ENCODE data around the gene GTF3C6. TPM values are rescaled to one million over a fixed set of nuclear protein-coding genes. Genes with fewer than 3 reads are reported as not detected.
A peak's percentile ranks its signal among the peaks of the same experiment; 100 is the strongest.
"Not testable (repeated sequence)": the region's sequence is repeated elsewhere in the genome, so short reads cannot be mapped to it uniquely, and the experiment has no call there.

The GTF3C6 gene
- total and polyA plus RNA-seq, 2 of the 13 experiments (the other 11 are each of a cell fraction or from before 2014, with no cell fraction given): 21.6 to 160 TPM

- H4K20me1 ChIP-seq (ENCODE audit: insufficient read depth, low read length); BruUV-seq (replicated peaks); DNase-seq (ENCODE audit: low spot score); H3K4me3 ChIP-seq (replicated peaks in 1 of 3; ENCODE audit: insufficient read depth in 1 of 3, low read depth in 2 of 3, low read length in 3 of 3); H3K4me1 ChIP-seq (ENCODE audit: insufficient read depth, low read length); H3K4me2 ChIP-seq (ENCODE audit: low read depth, low read length); H3K9me3 ChIP-seq (ENCODE audit: low read length); H3K27ac ChIP-seq (ENCODE audit: extremely low read length, insufficient read depth, low read length); ATAC-seq; CTCF ChIA-PET (ENCODE audit: low intra/inter-chr PET ratio, low total read pairs); H3K79me2 ChIP-seq (ENCODE audit: insufficient read depth, low read length); intact Hi-C loops (cut with micrococcal nuclease; ENCODE audit: unreplicated experiment); H2AFZ ChIP-seq (ENCODE audit: low read length); FAIRE-seq; H3K27me3 ChIP-seq (ENCODE audit: control insufficient read depth in 1 of 2, insufficient read depth in 2 of 2, low read length in 2 of 2); in situ Hi-C loops (cut with HindIII; ENCODE audit: extremely low pct_ligation_motif_present, low pct_unique_long_range_greater_than_20kb); H3K9ac ChIP-seq (ENCODE audit: insufficient read depth, low read depth, low read length): not testable (repeated sequence)
- 93% methylated on average over 2 of the region's 2 CpGs for WGBS (ENCODE audit: low lambda C conversion rate)
- POLR2A ChIA-PET: interaction anchor here (1.8 to 2.0 kb wide), 2 partner anchors 9 to 10 kb away, joined by 6 to 8 read pairs; partner anchors contain the start of gene GTF3C6
- TF ChIP-seq FOXA3 (CRISPR knock-in tag; IDR thresholded peaks at IDR 0.05) (peak; percentile 19; the same call in 1 of the 2 replicates), ELF3 (CRISPR knock-in tag; IDR thresholded peaks at IDR 0.05) (0 out of 2 replicates have a peak, but pooled peaks have one; percentile 51)
- peaks cover 6 to 15% of the 10 kb centered on the region in 2 experiments for H3K36me3 ChIP-seq (replicated peaks in 1 of 2; ENCODE audit: control insufficient read depth in 1 of 2, insufficient read depth in 2 of 2, low read length in 2 of 2)
Observed at GRCh38 chr6:110968661-110969060, 10.2 kb downstream of the GTF3C6 start.

DNA sequence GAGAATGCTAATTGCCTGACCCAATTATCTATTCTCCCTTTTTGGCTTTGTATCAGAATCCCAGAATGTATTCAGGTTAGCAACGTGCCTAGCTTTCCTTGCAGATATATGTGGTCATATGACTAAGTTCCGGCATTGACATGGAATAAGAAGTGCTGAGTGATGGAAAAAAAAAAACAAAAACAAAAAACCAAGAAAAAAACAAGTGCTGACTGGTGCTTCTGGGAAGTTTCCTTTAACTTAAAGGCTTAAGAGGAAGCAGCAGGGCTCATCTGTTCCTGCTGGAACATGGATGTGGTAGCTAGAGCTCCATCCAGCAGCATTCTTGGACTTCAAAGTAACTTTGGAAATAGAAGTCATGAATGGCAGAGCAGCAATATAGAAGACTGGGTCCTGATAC, 13.0 kb downstream of the GTF3C6 start:
- no peaks in the 10 kb centered on the region for H3K79me2 ChIP-seq (ENCODE audit: insufficient read depth, low read length)
- intact Hi-C loops (cut with micrococcal nuclease; ENCODE audit: unreplicated experiment) (no loop called here), in situ Hi-C loops (cut with HindIII; ENCODE audit: extremely low pct_ligation_motif_present, low pct_unique_long_range_greater_than_20kb) (no loop called here)
- no peak overlapping the region for H3K9ac ChIP-seq (ENCODE audit: insufficient read depth, low read depth, low read length)
- DNase-seq (ENCODE audit: low spot score): no peak
- POLR2A ChIA-PET: interaction anchor here (1.4 to 3.0 kb wide), 3 partner anchors 10 to 97 kb away, joined by 4 to 24 read pairs (median 9); partner anchors contain the start of genes AMD1, GTF3C6 and RPF2
- no peak overlapping the region for H3K4me2 ChIP-seq (ENCODE audit: low read depth, low read length)
- no peak overlapping the region for H3K27ac ChIP-seq (ENCODE audit: extremely low read length, insufficient read depth, low read length)
- peaks cover 2 to 7% of the 10 kb centered on the region in 2 experiments; a peak in 3 of 5 replicates for H3K36me3 ChIP-seq (replicated peaks in 1 of 2; ENCODE audit: control insufficient read depth in 1 of 2, insufficient read depth in 2 of 2, low read length in 2 of 2)
- H3K4me3 ChIP-seq (replicated peaks in 1 of 3; ENCODE audit: insufficient read depth in 1 of 3, low read depth in 2 of 3, low read length in 3 of 3): no peak overlapping the region
- H3K9me3 ChIP-seq (ENCODE audit: low read length): no peaks in the 10 kb centered on the region
- TF ChIP-seq MAFK (conservative IDR thresholded peaks at IDR 0.05 in 1 of 2, IDR thresholded peaks at IDR 0.05 in 1 of 2; ENCODE audit: low read length in 2 of 2) (peak; percentile 38 to 71; a peak in 3 of 4 replicates), MAFF (IDR thresholded peaks at IDR 0.05; ENCODE audit: low read depth, low read length) (peak; percentile 51; the same call in 1 of the 2 replicates), REPIN1 (CRISPR knock-in tag; IDR thresholded peaks at IDR 0.05; ENCODE audit: borderline replicate concordance, low read depth) (no peak)
- TF ChIP-seq, protein P1, sequence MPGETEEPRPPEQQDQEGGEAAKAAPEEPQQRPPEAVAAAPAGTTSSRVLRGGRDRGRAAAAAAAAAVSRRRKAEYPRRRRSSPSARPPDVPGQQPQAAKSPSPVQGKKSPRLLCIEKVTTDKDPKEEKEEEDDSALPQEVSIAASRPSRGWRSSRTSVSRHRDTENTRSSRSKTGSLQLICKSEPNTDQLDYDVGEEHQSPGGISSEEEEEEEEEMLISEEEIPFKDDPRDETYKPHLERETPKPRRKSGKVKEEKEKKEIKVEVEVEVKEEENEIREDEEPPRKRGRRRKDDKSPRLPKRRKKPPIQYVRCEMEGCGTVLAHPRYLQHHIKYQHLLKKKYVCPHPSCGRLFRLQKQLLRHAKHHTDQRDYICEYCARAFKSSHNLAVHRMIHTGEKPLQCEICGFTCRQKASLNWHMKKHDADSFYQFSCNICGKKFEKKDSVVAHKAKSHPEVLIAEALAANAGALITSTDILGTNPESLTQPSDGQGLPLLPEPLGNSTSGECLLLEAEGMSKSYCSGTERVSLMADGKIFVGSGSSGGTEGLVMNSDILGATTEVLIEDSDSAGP (CRISPR knock-in tag; IDR thresholded peaks at IDR 0.05; ENCODE audit: borderline replicate concordance): no peak
- no peak overlapping the region for H2AFZ ChIP-seq (ENCODE audit: low read length)
- CTCF ChIA-PET (ENCODE audit: low intra/inter-chr PET ratio, low total read pairs): no interaction called here
- 100% methylated on average over 2 of the region's 2 CpGs for WGBS (ENCODE audit: low lambda C conversion rate)
- no peak for FAIRE-seq
- BruUV-seq (replicated peaks): no TSS peak
- H3K27me3 ChIP-seq (ENCODE audit: control insufficient read depth in 1 of 2, insufficient read depth in 2 of 2, low read length in 2 of 2): no peaks in the 10 kb centered on the region
- ATAC-seq: no peak
- no peaks in the 10 kb centered on the region for H4K20me1 ChIP-seq (ENCODE audit: insufficient read depth, low read length)
- peaks cover 21% of the 10 kb centered on the region for H3K4me1 ChIP-seq (ENCODE audit: insufficient read depth, low read length)
